ENCODE results near the gene TAPBP. TPM values are rescaled to one million over a fixed set of nuclear protein-coding genes. Genes with fewer than 3 reads are reported as not detected.
"Not testable (repeated sequence)": the region's sequence is repeated elsewhere in the genome, so short reads cannot be mapped to it uniquely, and the experiment has no call there.

TAPBP gene
- total and polyA plus RNA-seq, 2 donors from 2014 or later = 53.5 to 217 TPM

DNA sequence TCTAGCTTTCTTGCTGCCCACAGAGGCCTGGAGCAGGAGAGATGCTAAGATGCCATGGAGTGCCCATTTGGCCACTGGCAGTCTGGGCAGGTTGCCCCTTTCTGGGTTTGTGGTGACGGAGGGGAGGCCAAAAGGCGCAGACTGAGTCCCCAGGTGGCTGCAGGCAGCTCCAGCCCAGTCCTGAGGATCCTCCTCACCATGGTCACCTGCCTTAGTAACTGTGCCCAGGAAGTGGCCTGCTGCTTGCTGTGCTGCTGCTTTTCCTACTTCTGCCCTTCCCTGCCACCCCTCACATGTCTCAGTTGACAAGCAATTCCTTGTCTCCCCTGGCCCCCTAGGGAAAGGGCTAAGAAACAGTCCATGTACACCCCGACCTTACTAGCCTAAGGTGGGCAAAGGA, 42.4 kb upstream of the TAPBP start:
- Histone ChIP-seq H3K27me3 (ENCODE audit: control insufficient read depth, insufficient read depth, low read length) (no peaks in the 10 kb centered on the region), H3K4me1 (ENCODE audit: control insufficient read depth in 2 of 3, insufficient read depth in 2 of 3, low read depth in 1 of 3, low read length in 3 of 3) (no peaks in the 10 kb centered on the region), H3K27ac (ENCODE audit: low read depth in 2 of 2, low read length in 2 of 2) (no peak overlapping the region), H3K9ac (ENCODE audit: low read length in 3 of 3) (no peak overlapping the region), H3K9me3 (ENCODE audit: control insufficient read depth in 2 of 3, insufficient read depth in 1 of 3, low read length in 3 of 3) (no peaks in the 10 kb centered on the region), H3K4me3 (ENCODE audit: low read length in 3 of 3) (no peak overlapping the region), H3K36me3 (ENCODE audit: control insufficient read depth in 2 of 3, insufficient read depth in 3 of 3, low read length in 3 of 3) (no peaks in the 10 kb centered on the region)
- no peak for DNase-seq
- intact Hi-C loops (cut with DNase I) = no loop called here
- TF ChIP-seq, protein P1, sequence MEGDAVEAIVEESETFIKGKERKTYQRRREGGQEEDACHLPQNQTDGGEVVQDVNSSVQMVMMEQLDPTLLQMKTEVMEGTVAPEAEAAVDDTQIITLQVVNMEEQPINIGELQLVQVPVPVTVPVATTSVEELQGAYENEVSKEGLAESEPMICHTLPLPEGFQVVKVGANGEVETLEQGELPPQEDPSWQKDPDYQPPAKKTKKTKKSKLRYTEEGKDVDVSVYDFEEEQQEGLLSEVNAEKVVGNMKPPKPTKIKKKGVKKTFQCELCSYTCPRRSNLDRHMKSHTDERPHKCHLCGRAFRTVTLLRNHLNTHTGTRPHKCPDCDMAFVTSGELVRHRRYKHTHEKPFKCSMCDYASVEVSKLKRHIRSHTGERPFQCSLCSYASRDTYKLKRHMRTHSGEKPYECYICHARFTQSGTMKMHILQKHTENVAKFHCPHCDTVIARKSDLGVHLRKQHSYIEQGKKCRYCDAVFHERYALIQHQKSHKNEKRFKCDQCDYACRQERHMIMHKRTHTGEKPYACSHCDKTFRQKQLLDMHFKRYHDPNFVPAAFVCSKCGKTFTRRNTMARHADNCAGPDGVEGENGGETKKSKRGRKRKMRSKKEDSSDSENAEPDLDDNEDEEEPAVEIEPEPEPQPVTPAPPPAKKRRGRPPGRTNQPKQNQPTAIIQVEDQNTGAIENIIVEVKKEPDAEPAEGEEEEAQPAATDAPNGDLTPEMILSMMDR (IDR thresholded peaks at IDR 0.05; ENCODE audit: borderline replicate concordance, extremely low read depth, insufficient read depth) = no peak
- FAIRE-seq = no peak

DNA sequence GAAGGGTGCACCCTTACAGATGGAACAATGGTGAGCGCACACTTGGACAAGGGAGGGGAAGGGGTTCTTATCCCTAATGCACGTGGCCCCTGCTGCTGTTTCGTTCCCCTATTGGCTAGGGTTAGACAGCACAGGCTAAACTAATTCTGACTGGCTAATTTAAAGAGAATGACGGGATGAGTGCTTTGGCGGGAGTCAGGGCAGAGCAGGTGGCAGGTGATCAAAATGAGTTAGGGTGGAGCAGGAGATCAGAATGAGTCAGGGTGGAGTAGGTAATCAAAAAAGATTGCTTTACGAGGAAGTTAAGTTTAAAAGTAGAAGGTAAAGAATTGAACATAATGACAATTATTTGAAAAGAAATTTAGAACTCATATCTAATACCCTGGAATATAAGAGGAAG, 42.0 kb upstream of the TAPBP start:
- not testable (repeated sequence) for FAIRE-seq

DNA sequence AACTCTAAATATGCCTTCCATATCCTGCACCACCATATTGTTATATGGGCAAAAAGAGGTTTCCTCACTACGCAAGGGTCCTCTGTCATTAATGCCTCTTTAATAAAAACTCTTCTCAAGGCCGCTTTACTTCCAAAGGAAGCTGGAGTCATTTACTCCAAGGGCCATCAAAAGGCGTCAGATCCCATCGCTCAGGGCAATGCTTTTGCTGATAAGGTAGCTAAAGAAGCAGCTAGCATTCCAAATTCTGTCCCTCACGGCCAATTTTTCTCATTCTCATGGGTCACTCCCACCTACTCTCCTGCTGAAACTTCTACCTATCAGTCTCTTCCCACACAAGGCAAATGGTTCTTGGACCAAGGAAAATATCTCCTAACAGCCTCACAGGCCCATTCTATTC, 33.9 kb upstream of the TAPBP start:
- FAIRE-seq (no peak), DNase-seq (no peak)
- TF ChIP-seq, protein P1 (IDR thresholded peaks at IDR 0.05; ENCODE audit: borderline replicate concordance, extremely low read depth, insufficient read depth) = no peak
- Histone ChIP-seq H3K4me3 (ENCODE audit: low read length in 3 of 3) (no peak overlapping the region), H3K9me3 (ENCODE audit: control insufficient read depth in 2 of 3, insufficient read depth in 1 of 3, low read length in 3 of 3) (no peaks in the 10 kb centered on the region), H3K27me3 (ENCODE audit: control insufficient read depth, insufficient read depth, low read length) (no peaks in the 10 kb centered on the region), H3K36me3 (ENCODE audit: control insufficient read depth in 2 of 3, insufficient read depth in 3 of 3, low read length in 3 of 3) (no peaks in the 10 kb centered on the region), H3K4me1 (ENCODE audit: control insufficient read depth in 2 of 3, insufficient read depth in 2 of 3, low read depth in 1 of 3, low read length in 3 of 3) (peaks cover 0 to 4% (median 0%) of the 10 kb centered on the region in 3 donors), H3K9ac (ENCODE audit: low read length in 3 of 3) (no peak overlapping the region), H3K27ac (ENCODE audit: low read depth in 2 of 2, low read length in 2 of 2) (no peak overlapping the region)
- intact Hi-C loops (cut with DNase I) = no loop called here

More for the DNA sequence above, 42.0 kb upstream of the TAPBP start:
- H3K27me3 ChIP-seq (ENCODE audit: control insufficient read depth, insufficient read depth, low read length); H3K9me3 ChIP-seq (ENCODE audit: control insufficient read depth in 2 of 3, insufficient read depth in 1 of 3, low read length in 3 of 3); H3K27ac ChIP-seq (ENCODE audit: low read depth in 2 of 2, low read length in 2 of 2); DNase-seq; H3K4me1 ChIP-seq (ENCODE audit: control insufficient read depth in 2 of 3, insufficient read depth in 2 of 3, low read depth in 1 of 3, low read length in 3 of 3); intact Hi-C loops (cut with DNase I); H3K4me3 ChIP-seq (ENCODE audit: low read length in 3 of 3); H3K36me3 ChIP-seq (ENCODE audit: control insufficient read depth in 2 of 3, insufficient read depth in 3 of 3, low read length in 3 of 3); H3K9ac ChIP-seq (ENCODE audit: low read length in 3 of 3): not testable (repeated sequence)

DNA sequence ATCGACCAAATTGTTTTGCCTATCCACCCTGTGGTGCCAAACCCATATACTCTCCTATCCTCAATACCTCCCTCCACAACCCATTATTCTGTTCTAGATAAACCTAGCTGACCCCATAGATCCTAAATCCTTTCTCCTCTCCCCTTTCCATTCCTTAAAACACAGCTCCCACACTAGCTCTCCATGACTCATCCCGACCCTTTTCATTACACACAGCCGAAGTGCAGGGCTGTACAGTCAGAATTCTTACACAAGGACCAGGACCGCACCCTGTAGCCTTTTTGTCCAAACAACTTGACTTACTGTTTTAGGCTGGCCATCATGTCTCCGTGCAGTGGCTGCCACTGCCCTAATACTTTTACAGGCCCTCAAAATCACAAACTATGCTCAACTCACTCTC, 33.1 kb upstream of the TAPBP start:
- H3K36me3 ChIP-seq (ENCODE audit: control insufficient read depth in 2 of 3, insufficient read depth in 3 of 3, low read length in 3 of 3); H3K4me3 ChIP-seq (ENCODE audit: low read length in 3 of 3); H3K4me1 ChIP-seq (ENCODE audit: control insufficient read depth in 2 of 3, insufficient read depth in 2 of 3, low read depth in 1 of 3, low read length in 3 of 3); FAIRE-seq; H3K27me3 ChIP-seq (ENCODE audit: control insufficient read depth, insufficient read depth, low read length); H3K9me3 ChIP-seq (ENCODE audit: control insufficient read depth in 2 of 3, insufficient read depth in 1 of 3, low read length in 3 of 3); intact Hi-C loops (cut with DNase I); DNase-seq; H3K27ac ChIP-seq (ENCODE audit: low read depth in 2 of 2, low read length in 2 of 2); H3K9ac ChIP-seq (ENCODE audit: low read length in 3 of 3): not testable (repeated sequence)
